Kidney glomerular epithelial cell (primary cell): ENCODE measurements around the gene ZNF607.
"Not testable (repeated sequence)": the region's sequence is repeated elsewhere in the genome, so short reads cannot be mapped to it uniquely, and the experiment has no call there.

Source experiments
- DNase-seq: peaks from one replicate; lab custom pipeline; 2025; lab: John Stamatoyannopoulos, UW

Gene ZNF607

DNA sequence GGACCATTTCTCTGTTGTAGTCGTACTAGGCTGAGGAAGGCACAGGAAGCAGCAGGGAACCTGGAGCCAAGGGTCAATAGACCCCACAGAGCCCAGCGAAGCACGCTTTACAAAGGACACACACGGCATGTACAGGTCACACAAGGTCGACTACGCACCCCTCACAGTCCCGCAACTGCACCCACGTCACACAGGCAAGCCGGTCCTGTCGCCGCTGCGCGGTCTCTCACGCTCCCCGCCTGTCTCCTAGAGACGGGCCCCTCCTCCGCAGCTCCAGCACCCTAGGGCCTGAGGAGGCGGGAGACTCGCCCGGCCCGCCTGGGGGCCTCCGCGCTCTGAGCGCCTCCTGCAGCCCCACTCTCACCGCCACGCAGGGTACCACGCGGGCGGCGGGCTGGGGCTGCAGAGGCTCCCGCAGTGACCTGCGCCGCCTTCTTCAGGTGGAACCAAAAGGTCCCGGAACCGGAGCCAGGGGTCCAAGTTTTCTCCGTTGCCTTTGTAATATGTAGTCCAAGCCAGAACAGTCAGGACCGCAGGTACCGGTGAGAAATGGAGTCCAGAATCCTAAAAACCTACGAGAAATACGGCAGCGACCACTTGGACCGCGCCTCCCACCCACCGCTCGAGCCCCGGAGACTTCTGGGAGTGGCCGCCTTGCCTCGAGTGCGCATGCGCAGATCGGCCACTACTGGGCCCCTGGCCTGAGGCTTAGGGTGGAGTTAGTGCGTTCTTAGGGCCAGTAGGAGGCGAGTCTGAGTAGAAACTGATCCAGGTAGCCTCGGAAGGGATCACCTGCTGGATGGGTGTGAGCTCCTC, at the start of gene ZNF607:
Gene ZNF607, minus strand, starts transcription at position 651 of the 816 bp plus-strand sequence. CDS start 8,143 bp downstream, outside the sequence.
- peak; percentile 86 for DNase-seq

DNA sequence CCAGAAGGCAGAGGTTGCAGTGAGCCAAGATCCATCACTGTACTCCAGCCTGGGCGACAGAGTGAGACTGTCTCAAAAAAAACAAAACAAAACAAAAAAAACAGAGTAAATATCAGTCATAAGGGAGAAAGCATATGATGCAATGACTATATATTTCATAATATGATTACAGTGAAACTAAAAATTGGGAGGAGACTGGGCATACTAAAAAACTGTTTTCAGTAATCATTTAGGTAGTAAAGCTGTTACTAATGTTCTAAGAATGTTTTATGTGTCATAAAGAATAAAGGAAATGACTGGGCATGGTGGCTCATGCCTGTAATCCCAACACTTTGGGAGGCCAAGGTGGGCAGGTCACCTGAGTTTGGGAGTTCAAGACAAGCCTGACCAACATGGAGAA, 43.9 kb upstream of the ZNF607 start:
- no peak for DNase-seq

DNA sequence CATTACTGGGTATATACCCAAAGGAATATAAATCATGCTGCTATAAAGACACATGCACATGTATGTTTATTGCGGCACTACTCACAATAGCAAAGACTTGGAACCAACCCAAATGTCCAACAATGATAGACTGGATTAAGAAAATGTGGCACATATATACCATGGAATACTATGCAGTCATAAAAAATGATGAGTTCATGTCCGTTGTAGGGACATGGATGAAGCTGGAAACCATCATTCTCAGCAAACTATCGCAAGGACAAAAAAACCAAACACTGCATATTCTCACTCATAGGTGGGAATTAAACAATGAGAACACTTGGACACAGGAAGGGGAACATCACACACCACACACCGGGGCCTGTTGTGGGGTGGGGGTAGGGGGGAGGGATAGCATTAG, 38.1 kb upstream of the ZNF607 start:
- DNase-seq: not testable (repeated sequence)

DNA sequence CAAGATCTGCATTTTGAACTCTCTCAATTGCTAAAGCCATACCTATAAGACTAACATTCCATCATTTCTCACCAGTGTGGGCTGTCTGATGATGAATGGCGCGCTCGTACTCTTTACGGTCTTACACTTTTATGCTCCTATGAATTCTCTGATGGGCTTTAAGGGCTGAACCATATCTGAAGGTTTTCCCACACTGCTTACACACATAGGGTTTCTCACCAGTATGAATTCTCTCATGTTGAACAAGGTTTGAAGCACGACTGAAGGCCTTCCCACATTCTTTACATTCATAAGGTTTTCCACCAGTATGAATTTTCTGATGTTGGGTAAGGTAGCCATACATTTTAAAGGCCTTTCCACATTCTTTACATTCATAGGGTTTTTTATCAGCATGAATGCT, 18.8 kb upstream of the ZNF607 start:
- no peak for DNase-seq

DNA sequence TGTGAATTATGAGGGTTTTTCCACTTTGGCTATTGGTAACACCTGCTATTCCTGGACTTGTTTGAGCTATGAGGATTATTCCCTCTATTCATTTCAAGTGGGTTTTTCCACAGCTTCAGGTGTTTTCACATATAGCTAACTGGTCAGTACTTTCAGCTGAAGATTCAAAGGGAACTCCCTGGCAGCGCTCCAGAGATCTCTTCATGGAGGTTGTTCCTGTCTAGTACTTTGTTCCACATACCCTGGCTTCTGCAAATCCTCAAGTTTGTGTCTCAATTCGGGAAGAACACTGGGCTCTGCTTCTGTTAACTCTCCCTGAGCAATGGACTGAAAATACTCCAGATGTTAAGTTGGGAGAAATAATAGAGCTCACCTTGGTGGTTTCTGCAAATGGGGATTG, 5.6 kb upstream of the ZNF607 start:
- DNase-seq: no peak

DNA sequence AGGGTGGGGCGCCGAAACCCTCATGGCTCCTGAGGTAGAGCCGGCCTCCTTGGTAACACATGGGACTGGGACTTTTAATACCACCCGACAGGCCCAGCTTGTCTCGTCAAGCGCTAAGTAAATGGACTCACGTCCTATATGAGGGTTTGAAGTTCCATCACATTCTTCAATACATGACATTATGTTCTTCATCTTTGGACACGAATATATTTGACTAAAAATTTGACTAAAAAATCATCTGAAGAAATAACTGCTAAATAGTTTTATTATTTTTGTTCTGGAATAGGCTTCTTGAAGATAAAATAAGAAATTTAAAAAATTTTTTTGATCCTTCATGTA, 335 bp upstream of the ZNF607 start:
- DNase-seq: no peak

GRCh38 chr19:37718304-37718703, 1.3 kb downstream of the ZNF607 start:
- DNase-seq: no peak

DNA sequence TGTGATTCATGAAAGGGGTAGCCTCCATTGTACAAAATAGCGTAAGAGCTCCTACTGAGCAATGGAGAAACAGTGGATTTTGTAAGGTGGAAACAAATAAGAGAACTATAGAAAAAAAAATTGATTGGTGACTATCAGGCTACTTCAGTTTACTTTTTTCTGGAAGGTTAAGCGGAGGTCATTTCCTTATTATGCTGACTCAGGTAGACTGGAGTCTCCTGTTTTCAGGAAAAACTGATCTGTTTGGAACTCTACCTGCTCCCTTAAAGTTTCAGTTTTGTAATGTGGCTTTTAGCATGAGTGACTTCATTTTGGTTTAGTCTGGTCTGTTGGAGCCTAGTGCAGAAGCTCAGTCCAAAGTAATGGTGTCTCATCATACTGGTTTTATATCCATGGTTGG, 3.4 kb downstream of the ZNF607 start:
- DNase-seq: no peak

DNA sequence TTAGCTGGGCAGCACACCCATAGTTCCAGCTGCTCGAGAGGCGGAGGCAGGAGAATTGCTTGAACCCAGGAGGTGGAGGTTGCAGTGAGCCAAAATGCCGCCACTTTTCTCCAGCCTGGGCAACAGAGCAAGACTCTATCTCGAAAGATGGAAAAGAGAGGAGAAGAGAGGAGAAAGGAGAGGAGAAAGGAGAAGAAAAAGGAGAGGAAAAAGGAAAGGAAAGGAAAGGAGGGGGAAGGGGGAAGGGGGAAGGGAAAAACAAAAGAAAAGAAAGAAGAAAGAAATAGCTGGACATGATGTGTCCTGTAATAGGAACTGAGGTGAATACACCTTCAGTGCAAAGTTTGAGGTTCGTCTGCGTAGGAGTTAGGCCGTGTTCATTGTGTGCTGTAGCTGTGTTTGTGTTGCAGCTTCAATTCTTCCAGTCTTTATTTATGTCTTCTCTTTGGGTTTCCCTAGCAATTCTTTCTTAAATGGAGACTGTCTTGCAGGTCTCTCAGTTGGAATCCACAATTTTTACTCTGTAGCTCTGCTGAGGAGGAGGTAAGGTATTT, 13.4 kb downstream of the ZNF607 start:
- no peak for DNase-seq

- DNase-seq: no peak
Measured at GRCh38 chr19:37699057-37699456, 20.5 kb downstream of the ZNF607 start.

DNA sequence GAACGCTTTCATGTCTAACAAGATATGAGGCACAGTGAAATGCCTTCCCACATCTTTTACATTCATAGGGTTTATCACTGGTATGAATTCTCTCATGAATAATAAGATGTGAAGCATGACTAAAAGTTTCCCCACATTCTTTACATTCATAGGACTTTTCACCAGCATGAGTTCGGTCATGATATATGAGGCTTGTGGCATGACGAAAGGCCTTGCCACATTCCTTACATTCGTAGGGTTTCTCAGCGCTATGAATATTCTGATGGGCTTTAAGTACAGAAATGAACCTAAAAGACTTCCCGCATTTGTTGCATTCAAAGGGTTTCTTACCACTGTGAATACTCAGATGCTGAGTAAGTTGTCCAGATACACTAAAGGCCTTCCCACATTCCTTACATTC, 21.3 kb downstream of the ZNF607 start:
- DNase-seq: no peak

DNA sequence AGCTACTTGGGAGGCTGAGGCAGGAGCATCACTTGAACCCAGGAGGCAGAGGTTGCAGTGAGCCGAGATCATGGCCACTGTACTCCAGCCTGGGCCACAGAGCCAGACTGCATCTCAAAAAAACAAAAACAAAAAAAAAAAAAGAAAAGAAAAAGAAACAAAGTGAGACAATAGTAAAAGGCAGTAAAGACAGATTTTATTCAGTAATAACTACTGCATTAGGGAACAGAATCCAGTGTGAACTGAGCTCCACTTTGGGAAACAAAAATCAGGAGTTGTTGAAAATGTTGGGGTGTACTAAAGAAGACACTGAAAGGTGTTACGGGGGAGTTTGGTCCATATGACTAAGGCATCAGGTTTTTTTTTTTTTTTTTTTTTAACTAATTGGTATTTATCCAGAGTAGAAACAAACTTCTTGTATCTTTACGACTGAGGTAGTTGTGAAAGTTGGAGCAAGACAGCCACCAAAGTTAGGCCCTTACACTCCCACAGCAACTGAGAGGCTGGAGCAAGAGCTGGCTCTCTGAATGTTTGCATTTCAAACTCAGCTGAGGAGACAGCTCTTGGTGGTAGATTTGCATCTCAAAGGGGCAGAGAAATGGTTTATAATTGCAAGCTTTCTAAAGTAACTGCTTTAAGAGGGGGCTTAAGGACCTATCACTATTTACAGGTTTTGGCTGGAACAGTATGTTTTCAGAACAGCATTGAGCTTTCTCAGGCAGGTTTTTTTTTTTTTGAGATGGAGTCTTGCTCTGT, 24.2 kb downstream of the ZNF607 start:
- DNase-seq: no peak

DNA sequence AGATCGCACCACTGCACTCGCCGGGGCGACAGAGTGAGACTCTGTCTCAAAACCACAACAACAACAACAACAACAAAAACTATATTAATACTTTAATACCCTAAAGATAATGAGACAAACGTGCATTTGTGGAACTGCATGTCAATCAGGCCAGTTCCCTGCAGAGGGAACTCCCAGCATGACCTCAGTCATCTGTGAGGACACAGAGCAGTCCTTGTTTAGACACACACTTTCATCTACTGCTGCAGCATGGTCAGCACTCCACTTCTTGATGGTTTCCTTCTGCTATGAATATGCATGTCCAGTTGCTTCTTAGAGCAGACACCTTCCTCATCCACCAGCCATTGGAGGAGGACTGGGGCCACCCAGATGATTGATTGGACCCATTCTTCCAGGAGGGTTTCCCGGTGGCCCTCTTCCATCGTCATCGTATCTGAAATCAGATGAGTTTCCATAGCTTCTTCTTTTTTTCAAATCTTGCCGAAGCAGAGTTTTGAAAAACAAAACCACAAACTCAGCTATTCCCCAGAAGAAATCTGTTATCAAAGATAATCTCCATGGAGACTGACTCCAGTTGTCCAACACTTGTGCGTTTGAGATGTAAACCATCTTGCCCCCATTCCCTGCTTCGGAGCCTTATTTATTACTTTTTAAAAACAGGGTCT, 26.5 kb downstream of the ZNF607 start:
- DNase-seq: no peak

DNA sequence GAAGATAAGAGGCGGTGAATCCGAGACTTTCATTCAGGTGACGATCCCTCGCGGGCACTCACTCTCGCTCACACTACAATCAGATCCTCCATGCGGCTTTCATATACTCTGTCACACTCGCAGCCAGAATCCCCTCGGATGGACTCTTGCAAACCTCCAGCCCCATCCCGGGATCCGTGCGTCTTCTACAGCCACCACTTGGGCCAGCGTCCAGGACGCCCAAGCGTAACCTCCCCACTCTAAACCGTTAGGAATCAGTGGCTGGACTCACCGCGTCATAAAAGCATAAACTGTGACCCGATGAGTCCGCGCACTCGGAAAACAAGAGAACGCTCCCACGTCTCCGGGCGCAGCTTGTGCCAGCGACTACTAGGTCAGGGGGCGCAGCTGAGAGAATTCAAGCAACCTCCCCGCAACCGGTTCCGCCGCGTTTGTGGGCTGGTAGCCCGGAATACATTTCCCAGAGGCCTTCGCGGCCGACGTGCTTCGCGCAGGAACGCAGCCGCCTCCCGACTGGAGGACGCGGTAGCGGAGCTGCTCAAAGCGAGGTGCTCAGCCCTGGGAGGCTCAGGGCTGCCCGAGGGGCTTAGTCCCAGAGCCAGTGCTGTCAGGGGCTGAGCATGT, 27.6 kb downstream of the ZNF607 start:
- peak; percentile 56 for DNase-seq

- DNase-seq: no peak
Measured at GRCh38 chr19:37683520-37683919, 36.0 kb downstream of the ZNF607 start.

- DNase-seq: no peak
Measured at GRCh38 chr19:37669450-37669914, 50.1 kb downstream of the ZNF607 start.

GRCh38 chr19:37657157-37657556, 62.4 kb downstream of the ZNF607 start:
- DNase-seq: not testable (repeated sequence)

DNA sequence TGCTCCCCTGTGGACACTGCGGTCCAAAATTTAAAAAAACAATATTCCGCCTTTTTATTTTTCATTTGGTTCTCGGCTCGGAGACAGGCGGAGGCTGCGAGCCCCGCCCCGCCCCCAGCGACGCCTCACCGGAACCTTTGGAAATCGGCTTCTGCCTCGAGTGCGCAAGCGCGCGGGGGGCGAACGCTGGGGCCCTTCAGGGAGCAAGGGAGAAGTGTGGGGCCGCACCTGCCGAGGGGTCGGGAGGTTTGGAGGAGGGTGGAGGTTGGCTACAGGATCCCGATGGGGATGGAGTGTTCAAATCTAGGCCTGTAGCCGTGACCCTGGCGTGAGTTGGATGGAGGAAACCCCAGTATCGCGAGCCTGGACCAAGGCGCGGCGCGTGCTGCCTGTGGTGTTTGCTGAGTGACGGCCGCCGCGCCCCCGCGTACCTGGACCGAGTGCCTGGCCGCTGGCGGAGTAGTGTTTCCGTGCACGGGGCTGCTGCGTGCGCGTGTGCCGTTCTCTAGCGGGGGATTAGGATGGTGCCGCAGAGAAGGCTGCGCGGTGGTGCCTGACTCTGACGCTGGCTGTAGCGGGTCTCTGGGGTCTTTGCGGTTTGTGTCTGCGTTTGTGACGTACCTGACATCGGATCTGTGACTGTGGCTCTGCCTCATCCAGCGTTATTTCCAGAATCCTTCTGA, 63.7 kb downstream of the ZNF607 start:
- peak; percentile 65 for DNase-seq

GRCh38 chr19:37655301-37655688, 64.3 kb downstream of the ZNF607 start, which contains the start of gene ZFP30:
TSS of gene ZFP30 (minus strand) at chr19:37655465. CDS start at chr19:37647822, 7,643 bp downstream.
- DNase-seq: peak; percentile 65

DNA sequence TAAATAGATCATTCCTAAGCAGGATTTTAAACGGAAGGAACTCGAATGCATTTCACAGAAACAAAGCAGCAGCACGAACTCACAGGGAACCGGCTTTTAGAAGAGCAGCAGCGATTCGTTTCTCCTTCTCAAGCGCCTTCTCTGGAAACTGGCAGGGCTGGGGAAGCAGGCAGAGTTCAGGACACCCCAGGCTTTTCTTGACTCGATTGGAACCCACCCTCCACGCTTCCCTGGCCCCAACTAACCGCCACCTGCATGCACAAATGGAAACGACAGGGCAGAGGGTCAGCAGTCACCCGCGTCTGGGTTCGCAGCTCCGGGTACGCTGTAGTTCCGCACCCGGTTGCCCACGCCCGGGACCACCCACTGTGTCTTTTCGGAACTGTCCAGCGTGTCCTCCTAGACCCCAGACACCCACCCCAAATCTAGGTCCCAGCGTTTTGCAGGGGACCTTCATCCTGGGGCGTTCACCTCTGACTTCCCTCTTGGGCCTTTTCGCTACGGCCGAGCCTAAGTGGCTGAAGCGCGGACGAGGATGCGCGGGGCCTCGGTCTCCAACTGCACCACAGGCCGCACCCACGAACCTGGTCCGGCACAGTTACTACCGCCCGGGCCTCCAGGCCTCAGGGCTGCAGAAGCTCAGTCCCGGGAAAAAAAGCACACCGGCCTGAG, 64.8 kb downstream of the ZNF607 start:
- DNase-seq: peak; percentile 35

GRCh38 chr19:37654118-37654517, 65.4 kb downstream of the ZNF607 start:
- no peak for DNase-seq
